ENCODE data around the gene CELA2B.

- TF ChIP-seq CTCF (conservative IDR thresholded peaks at IDR 0.05): no peak
- TF ChIP-seq ZFX (IDR thresholded peaks at IDR 0.05): no peak
These were observed 64.3 kb downstream of the CELA2B start for GRCh38 chr1:15540186-15540585.
